Measurements from ENCODE around the gene ATXN8OS.

- TF ChIP-seq POLR2A (IDR thresholded peaks at IDR 0.05), result no peak
- no peak for TF ChIP-seq CTCF (IDR thresholded peaks at IDR 0.05)
Measured at GRCh38 chr13:70090036-70090723, 17.4 kb upstream of the ATXN8OS start.
